Lower leg skin (tissue), 3 donors: Measurements from ENCODE around the gene ANKRD24.

Experiments
- POLR2A ChIP-seq, 2 donors: fragments of 450-650 bp; IDR thresholded peaks; one replicate each; pipeline ENCODE4 v1.6.1; 2016 to 2017; ENCODE audit warnings: antibody characterized with exemption in 2 of 2, mild to moderate bottlenecking in 1 of 2, moderate library complexity in 1 of 2
- TF ChIP-seq, protein P1 (sequence below), 3 donors: fragments of 450-650 bp; IDR thresholded peaks; one replicate each; pipeline ENCODE4 v1.5.1; 2016; ENCODE audit warnings: antibody characterized with exemption in 3 of 3, mild to moderate bottlenecking in 3 of 3, moderate library complexity in 2 of 3

DNA sequence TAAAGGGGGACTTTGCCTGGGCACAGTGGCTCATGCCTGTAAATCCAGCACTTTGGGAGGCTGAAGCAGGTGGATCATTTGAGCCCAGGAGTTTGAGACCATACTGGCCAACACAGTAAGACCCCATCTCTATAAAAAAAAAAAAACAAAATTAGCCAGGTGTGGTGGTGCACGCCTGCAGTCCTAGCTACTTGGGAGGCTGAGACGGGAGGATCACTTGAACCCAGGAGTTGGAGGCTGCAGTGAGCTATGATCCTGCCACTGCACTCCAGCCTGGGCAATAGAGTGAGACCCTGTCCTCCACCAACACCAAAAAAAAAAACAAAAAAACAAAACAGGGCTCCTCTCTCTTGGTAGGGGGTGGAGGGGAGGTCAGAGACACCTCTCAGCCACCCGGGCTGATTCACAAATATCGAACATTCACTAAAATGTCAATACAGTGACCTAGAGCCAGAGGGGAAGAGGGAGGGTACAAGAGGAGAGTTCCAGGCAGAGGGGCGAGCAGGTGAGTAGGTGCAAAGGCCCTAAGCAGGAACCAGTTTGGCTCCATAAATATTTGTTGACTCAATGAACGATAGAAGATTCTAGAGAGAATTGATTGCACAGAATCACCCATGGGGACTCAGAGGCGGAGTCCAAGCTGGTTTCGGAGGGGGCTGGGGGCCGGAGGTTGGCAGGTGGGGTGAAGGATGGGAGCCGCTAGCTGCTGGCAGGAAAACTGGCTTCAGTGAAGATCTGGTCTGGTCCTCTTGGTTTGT lies 30.1 kb upstream of the ANKRD24 start:
- no peak for TF ChIP-seq POLR2A (IDR thresholded peaks at IDR 0.05)
- TF ChIP-seq, protein P1, sequence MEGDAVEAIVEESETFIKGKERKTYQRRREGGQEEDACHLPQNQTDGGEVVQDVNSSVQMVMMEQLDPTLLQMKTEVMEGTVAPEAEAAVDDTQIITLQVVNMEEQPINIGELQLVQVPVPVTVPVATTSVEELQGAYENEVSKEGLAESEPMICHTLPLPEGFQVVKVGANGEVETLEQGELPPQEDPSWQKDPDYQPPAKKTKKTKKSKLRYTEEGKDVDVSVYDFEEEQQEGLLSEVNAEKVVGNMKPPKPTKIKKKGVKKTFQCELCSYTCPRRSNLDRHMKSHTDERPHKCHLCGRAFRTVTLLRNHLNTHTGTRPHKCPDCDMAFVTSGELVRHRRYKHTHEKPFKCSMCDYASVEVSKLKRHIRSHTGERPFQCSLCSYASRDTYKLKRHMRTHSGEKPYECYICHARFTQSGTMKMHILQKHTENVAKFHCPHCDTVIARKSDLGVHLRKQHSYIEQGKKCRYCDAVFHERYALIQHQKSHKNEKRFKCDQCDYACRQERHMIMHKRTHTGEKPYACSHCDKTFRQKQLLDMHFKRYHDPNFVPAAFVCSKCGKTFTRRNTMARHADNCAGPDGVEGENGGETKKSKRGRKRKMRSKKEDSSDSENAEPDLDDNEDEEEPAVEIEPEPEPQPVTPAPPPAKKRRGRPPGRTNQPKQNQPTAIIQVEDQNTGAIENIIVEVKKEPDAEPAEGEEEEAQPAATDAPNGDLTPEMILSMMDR (IDR thresholded peaks at IDR 0.05), result no peak
